HL-60/S4 treated with phorbol 12-myristate 13-acetate at 8.2 ng/mL for 4 days and 3 days (cell line): ENCODE results near the gene CCDC50.

Source experiments
- in situ Hi-C: fragments of 300-500 bp; cut with MboI; formaldehyde crosslinking; loops from 2 replicates; pipeline ENCODE4 v1.15.0; 2022; ENCODE audit warnings: low sequenced_read_pairs

CCDC50 gene

GRCh38 chr3:191345334-191345733 is 16.1 kb downstream of the CCDC50 start:
- in situ Hi-C loops: no loop called here

- in situ Hi-C loops: no loop called here
Observed at GRCh38 chr3:191347228-191347627, 18.0 kb downstream of the CCDC50 start.

GRCh38 chr3:191348098-191348497 is 18.9 kb downstream of the CCDC50 start:
- in situ Hi-C loops: no loop called here

GRCh38 chr3:191350396-191351090 is 21.3 kb downstream of the CCDC50 start:
- in situ Hi-C loops: no loop called here

GRCh38 chr3:191352014-191352413 is 22.8 kb downstream of the CCDC50 start:
- in situ Hi-C loops: no loop called here

- in situ Hi-C loops: no loop called here
Observed at GRCh38 chr3:191353022-191353777, 24.0 kb downstream of the CCDC50 start.

GRCh38 chr3:191355406-191355805 is 26.2 kb downstream of the CCDC50 start:
- in situ Hi-C loops: no loop called here

- in situ Hi-C loops: no loop called here
Observed at GRCh38 chr3:191356631-191357439, 27.6 kb downstream of the CCDC50 start.

- in situ Hi-C loops: no loop called here
Observed at GRCh38 chr3:191357909-191358308, 28.7 kb downstream of the CCDC50 start.

GRCh38 chr3:191358929-191359328 is 29.7 kb downstream of the CCDC50 start:
- in situ Hi-C loops: no loop called here

GRCh38 chr3:191360620-191361019 is 31.4 kb downstream of the CCDC50 start:
- in situ Hi-C loops: no loop called here

- in situ Hi-C loops: no loop called here
Observed at GRCh38 chr3:191361456-191361855, 32.3 kb downstream of the CCDC50 start.

GRCh38 chr3:191362037-191362436 is 32.8 kb downstream of the CCDC50 start:
- in situ Hi-C loops: no loop called here

- in situ Hi-C loops: no loop called here
Observed at GRCh38 chr3:191362524-191363090, 33.4 kb downstream of the CCDC50 start.

- in situ Hi-C loops: no loop called here
Observed at GRCh38 chr3:191363221-191363620, 34.0 kb downstream of the CCDC50 start.

GRCh38 chr3:191366675-191367074 is 37.5 kb downstream of the CCDC50 start:
- in situ Hi-C loops: no loop called here

GRCh38 chr3:191368755-191369615 is 39.8 kb downstream of the CCDC50 start:
- in situ Hi-C loops: no loop called here

GRCh38 chr3:191369616-191370010 is 40.4 kb downstream of the CCDC50 start:
- in situ Hi-C loops: no loop called here

GRCh38 chr3:191372122-191372521 is 42.9 kb downstream of the CCDC50 start:
- in situ Hi-C loops: no loop called here

GRCh38 chr3:191373327-191373726 is 44.1 kb downstream of the CCDC50 start:
- in situ Hi-C loops: no loop called here
